RKO (cell line): ENCODE results near the gene CEP170B.

ENCODE experiments used
- DNase-seq: peaks from one replicate; pipeline ENCODE4 v3.0.0-alpha.2; 2016; ENCODE audit warnings: low spot score

Gene CEP170B

DNA sequence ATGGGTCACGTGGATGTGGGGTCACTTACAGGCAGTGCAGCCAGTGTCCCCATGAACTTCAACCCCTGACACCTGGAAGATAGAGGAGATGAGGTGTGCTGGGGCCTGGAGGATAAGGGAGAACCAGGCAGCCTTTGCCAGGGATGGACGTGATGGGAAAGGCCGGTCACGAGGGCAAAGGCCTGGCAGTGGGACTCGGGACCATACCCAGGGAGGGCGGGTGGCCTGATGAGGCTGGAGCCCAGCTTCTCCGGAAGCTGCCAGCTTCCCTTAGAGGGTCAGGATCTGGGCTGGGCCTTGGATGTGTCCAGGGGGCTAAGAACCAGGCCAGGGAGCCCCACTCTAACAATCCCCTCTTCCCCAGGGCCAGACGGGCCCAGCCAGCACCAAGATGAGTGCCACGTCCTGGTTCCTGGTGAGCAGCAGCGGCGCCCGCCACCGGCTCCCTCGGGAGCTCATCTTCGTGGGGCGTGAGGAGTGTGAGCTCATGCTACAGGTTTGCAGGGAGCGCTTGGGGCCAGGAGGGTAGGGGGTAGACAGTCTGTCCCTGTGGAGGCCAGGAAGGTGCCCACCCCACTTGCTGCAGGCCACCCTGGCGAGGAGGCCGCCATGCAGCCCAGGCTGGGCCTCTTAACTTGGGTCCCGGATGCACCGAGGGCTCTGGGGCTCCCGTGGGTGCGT lies 3.1 kb downstream of the CEP170B start:
- no peak for DNase-seq

DNA sequence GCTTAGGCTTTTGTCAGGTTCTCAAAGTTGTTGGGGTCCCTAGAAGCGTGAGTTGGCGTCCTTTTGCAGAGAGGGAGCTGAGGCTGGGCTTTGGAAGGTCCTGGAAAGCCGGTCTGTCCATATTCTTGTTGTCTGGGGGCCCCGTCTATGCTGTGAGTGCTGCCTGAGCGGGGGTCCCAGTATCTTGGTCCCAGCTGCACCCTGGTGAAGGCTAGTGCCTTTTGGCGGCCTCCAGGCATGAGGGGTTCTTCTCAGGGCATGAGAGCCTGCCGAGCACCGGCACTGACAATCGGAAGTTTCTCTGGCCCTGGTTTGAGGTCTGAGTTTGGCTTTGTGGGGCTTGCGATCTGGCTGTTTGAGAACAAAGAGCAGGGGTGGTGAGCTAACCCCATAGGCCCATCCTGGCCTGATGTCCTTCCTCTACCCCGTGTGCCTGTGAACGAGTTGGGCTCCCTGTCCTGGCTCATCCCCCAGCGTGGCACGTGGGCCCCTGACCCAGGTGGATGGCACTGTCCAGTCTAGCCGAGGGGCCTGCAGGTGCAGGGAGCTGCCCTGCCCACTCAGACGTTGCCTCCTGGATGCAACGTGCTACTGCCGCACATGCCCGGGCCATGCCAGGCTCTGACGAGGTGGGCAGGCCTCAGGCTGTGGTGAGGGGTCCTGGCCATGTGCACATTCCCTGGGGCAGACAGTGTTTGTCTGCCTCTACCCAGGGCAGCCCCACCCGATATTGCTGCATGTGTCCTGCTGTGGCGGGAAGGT lies 3.9 kb downstream of the CEP170B start:
- no peak for DNase-seq

DNA sequence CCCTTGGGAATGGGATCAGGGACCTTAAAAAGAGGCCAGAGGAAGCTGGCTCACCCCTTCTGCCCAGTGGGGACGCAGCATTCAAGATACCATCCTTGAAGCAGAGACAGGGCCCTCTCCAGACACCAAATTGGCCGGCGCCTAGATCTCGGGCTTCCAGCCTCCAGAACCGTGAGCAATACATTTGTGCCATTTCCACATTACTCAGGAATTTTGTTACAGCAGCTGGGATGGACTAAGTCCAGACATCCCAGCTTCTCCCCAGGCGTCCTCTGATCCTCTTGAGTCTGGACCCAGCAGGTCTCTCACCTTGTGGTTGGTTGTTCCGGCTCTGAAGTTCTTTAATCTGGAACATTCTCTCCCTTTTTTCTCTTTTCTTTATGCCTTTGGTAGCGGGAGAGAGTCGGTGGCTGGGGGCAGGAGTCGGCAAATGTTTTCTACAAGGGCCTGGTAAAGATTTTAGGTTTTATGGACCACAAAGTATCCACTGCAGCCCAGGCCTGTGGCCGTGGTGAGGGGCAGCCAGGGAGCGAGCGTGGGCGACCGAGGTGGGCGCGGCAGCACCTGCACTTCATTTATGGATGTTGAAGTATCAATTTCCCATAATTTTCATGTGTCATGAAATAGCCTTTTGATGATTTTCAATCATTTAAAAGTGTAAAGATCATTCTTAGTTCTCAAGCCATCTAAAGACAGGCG lies 4.8 kb downstream of the CEP170B start:
- DNase-seq: no peak

DNA sequence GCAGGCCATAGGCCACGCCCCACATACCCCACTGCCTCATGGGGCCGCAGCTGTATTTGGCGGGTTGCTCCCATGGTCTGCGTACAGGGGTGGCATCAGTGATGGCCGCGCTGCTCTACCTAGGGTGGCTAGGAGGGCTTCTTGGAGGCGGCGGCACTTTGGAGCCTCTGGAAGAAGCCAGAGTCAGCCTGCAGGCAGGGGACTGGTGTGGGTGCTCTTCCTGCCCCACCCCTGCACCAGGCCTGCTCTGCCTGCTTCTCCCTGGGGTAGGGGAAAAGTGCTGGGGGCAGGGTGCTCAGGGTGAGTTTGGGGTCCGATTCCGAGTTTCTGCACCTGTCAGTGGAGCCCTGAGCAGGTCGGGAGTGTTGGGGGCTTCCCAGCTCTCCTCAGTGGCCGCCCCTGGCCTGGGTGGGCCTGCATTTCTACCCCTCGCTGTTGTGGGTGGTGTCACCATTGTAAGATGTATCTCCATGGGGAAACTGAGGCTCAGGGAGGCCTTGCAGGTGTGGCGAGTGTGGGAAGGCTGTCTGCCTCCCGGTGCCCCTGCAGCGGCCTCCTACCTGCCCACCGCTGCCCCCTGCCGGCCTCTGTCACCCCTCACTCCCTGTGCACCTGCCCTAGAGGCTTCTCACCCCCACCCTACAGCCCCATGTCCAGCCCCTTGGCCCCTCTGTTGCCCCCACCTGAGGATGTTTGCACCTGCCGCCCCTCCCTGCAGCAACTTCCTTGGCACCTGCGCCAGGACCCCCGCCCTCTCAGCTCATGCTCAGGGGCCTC lies 5.5 kb downstream of the CEP170B start:
- no peak for DNase-seq

DNA sequence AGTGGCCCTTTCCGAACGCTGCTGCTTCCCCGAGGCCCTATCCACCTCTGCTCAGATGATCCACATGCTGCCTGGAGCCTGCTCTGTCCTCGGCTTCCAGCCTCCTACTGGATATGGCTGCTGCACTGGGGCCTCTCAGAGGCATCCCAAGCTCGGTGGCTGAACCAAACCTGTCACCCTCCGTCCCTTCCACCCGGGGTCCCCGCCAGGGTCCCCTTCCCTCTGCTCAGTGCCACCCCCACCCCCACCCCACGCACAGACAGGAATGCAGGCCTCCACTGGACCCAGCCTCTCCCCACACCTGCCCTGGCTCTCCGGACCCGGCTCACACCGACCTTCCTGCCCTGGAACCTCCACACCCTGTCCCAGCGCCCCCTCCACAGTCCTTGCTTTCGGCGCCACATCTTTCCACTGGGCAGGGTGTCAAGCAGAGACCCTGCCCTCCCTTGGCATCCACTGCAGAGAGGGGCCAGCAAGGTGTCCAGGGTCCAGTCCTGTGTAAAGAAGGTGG lies 6.1 kb downstream of the CEP170B start:
- DNase-seq: no peak

DNA sequence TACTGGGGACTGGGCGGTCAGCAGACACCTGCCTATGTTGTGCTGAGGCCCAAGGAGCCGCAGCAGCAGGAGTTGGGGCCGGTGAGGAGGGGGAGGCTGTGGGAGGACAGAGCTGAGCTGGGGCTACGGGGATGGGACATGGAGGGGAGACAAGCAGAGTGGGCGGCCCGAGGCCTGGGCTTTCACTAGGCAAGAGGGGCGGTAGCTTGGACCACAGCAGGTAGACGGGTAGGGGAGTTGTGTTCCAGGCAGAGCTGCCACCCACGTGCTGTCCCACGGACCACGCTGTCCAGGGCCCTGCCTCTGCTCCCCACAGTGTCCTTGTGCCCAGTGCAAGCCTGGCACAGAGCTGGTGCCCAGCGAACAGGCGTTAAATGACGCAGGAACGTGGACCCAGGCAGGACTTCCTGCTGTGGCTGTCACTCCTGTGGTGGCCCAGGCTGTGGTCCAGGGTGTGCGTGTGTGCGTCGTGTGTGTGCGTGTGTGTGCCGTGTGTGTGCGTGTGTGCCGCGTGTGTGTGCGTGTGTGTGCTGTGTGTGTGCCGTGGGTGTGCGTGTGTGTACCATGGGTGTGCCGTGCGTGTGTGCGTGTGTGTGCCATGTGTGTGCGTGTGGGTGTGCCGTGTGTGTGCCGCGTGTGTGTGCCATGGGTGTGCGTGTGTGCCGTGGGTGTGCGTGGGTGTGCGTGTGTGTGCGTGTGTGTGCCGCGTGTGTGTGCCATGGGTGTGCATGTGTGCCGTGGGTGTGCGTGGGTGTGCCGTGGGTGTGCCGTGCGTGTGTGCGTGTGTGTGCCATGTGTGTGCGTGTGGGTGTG lies 6.8 kb downstream of the CEP170B start:
- DNase-seq: no peak

DNA sequence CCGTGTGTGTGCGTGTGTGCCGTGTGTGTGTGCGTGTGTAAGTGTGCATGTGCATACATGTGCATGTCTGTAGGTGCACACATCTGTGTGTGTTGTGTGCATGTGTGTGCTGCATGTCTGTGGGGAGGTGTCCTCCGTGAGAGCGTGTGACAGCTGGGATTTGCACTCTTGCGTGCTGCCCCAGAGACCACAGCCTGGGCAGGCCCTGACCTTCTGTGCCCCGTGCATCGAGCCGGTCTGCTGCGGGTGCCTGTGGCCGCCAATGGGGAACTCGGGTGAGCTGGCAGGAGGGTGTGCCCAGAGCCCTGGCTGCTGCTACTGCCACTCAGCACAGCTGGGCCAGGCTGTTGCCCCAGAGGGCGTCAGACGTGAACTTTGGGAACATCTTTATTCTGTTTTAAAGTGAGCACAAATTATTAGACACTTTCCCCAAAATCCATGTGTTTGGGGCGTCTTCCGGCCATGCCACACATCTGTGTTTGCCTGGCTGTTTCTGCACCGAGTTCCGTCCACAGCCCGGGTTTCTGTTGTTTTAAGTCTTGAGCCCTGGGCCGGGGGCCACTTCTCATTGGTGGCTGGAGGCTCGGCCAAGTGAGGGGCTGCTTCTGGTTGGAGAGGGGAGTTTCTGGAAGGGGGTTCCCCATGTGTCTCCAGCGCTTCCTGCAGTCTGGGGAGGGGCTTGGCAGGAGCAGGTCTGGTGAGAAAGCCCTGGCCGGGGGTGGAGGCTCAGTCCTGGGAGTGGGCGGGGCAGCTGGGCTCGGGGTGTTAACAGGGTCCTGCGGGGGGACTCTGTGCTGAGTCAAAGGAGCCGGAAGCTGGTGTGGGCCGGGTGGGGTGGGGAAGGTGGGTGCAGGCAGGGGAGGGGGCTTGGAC lies 7.6 kb downstream of the CEP170B start:
- no peak for DNase-seq

DNA sequence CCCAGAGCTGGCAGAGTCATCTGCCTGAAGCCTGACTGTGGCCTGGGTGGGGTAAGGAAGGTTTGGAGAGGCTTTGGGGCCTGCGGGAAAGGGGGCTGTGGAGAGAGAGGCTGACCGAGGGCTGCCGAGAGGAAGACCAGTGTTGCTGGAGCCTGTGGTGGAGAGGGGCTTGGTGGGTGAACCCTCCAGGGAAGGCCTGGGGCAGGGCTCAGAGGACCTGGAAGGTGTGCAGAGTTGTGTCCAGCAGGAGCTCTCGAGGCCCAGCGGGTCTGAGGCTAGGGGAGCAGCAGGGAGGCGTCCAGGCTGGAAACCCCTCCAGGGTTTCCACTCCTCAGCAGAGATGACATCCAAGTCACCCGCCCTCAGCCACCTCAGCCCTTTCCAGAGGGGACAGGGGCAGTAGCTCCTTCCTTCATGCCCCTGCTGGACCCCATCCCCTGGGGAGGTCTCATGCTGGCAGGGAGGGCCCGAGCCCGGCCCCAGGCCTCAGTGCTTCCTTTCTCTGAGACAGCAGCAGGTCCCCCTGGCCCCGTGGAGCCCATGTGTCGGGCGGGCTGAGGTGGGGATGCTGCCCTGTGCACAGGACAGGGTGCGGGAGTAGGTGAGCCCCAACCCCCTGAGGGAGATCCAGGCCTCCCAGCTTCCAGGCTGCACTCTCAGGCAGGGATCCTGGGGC lies 8.4 kb downstream of the CEP170B start:
- DNase-seq: no peak

DNA sequence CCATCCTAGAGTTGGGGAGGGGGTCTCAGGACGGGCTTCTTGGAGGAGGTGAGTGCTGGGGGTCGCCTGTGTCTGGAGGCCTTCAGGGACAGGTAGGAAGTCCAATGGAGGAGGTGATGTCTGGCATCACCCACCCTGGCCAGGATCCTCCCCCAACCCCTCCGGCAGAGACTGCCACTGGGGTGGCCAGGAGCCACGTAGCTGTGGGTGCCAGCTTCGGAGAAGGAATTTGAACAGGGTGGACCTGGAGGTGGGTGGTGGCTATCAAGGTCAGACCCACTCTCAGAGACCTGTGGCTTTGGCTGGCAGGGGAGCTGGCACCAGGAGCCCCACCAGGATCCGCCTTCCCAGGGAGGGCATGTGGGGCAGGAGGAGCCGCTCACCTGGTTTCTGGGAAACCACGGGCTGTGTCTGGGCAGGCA lies 9.1 kb downstream of the CEP170B start:
- DNase-seq: no peak

DNA sequence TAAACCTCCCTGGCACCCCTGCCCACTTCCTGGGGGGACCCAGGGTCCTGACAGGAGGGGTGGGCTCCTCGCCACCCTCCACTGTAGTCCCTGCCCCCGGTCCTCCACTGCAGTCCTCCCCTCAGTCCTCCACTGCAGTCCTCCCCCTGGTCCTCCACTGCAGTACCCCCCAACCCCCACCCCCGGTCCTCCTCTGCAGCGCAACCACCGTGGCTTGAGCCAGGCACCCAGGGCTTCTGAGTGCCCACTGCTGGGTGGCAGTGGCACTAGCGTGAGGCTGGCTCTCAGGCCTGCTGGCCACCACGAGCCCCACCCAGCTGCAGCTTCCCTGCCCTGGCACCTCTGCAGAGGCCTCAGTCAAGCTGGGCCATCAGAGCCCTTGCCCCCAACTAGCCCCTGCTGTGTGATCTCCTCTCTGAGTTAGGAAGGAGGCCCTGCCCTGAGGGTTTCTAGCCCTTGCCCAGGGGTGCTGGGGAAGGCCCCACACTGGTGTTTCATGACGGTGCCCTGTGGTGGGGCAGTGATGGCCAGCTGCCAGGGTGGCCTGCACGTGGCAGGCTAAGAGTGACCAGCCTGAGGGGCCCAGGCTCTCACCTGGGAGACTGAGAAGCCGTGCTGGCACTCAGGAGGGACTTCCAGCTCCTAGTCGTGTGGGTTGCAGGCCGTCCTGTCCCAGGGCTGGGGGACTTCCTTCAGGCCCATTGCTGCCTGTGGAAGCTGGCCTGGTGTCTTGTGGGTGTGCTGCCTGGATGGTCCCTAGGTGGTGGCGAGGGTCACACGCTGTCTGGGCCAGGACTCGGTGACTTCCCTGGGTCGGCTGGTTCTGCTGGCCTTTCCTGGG lies 9.7 kb downstream of the CEP170B start:
- DNase-seq: no peak

DNA sequence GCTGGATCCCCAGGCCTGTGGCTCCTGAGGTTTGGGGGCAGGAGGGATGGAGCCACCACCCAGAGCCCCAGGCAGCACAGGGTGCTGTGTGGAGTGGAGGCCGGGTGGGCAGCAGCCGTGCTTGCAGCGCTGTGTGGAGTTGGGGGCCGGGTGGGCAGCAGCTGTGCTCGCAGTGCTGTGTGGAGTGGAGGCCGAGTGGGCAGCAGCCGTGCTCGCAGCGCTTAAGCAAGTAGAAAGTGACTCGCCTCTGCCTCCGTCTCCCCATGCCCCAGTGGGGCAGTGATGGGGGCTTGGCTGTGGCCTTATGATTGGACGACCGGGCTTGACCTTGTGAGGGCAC lies 10.3 kb downstream of the CEP170B start:
- DNase-seq: no peak

DNA sequence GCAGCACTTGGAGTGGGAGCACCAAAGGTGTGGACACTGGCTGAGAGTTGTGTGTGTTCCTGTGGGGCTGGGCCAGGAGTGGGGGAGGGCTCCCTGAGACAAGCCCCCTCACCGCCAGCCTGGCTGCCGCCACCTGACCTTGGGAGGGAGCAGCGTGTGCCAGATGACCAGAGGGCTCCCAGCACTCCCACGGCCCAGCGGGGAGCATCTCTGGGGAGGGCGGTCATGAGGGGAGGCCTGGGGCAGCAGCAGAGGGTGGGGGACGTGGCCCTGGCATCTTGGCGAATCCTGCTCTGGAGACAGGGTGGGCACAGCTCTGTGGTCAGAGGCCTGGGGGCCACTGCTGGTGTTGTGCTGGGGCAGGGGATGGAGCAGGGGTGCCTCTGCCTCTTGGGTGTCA lies 10.7 kb downstream of the CEP170B start:
- no peak for DNase-seq

DNA sequence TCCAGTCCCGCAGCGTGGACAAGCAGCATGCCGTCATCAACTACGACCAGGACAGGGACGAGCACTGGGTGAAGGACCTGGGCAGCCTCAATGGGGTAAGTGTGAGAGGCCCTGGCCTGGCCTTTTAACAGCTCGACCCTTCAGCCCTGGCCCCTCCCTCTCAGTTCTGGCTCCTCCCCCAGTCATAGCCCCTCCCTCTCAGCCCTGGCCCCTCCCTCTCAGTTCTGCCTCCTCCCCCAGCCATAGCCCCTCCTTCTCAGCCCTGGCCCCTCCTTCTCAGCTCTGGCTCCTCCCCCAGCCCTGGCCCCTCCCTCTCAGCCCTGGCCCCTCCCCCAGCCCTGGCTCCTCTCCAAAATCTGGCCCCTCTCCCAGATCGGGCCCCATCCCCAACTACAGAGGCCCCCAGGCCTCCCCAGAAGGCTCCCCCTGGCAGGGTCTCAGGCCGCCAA lies 11.2 kb downstream of the CEP170B start:
- DNase-seq: no peak

DNA sequence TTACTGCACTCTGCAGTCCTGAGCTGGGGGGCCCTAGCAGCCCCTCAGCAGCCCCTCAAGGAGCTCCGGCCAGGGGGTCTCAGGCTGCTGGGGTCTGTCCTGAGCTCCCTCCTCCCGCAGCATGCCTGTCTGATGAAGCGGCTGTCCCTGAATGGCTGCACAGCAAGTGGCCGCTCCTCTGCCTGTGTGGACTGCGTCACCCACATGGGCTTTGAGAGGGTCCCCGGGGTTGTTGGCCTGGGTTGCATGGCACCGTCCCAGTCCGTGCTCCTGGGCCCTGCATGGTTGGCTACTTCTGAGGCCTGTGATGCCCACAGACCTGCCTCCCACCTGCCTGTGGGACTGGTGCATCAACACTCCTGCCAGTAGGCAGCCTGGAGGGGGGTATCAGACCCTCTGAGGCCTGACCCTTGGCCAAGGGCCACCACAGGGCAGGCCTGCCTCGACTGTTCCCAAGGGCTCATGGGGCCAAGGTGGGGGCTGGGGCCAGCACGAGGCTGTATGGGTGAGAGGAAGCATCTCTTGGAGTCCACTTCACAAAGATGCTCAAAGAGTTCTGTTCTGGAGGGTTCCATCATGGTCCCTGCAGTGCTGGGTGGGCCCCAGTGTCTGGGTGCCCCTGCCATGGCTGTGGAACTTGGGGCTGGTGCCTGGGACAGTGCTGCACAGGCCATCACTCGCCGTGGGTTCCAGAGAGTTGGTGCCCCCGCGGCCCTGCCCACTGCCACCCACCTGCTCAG lies 12.2 kb downstream of the CEP170B start:
- DNase-seq: no peak

DNA sequence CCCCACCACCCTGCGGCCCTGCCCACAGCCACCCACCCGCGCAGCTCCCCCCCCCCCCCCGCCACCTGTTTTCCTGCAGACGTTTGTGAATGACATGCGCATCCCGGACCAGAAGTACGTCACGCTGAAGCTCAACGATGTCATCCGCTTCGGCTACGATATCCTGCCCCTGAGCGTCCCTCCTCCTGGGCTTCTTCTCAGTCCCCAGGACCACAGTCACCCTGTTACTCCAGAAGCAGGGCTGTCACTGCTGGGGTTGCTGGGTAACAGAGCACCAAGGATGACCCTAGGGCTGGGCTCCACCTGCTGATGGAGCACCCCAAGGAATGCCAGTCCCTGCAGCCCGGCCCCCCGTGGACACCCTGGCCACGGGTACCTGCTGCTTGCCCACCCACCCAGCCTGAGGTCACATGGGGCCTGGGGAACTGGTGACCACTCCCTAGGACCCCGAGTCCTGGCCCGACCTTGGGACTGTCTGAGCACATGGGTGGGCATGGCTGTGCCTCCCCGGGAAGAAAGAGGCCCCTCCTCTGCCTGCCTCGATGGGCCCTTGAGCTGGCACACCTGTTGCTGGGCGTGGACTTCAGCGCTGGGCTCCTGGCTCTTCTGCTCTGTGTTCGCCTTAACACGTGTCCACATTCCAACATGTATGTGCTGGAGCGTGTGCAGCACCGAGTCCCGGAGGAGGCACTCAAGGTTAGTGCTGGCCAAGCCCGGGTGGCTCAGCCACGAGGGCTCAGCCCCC lies 12.9 kb downstream of the CEP170B start:
- no peak for DNase-seq

DNA sequence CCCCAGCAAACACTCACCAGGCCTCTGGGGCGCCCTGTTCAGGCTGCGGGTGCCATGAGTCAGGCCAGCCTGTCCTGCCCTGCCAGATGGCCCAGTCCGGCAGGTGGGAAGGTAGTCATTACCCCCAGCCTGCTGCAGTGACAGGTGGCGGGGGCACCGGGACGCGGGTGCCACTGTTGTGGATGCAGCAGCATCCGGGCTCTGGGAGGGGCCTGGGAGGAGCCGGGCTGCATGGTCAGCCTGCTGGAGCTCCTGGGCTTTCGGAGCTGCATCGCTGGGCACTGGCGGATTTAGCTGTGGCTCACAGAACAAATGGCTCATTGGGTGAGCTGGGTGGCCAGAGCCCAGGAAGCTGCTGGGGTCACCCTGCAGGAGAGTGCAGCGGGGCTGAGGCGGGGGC lies 13.5 kb downstream of the CEP170B start:
- no peak for DNase-seq

DNA sequence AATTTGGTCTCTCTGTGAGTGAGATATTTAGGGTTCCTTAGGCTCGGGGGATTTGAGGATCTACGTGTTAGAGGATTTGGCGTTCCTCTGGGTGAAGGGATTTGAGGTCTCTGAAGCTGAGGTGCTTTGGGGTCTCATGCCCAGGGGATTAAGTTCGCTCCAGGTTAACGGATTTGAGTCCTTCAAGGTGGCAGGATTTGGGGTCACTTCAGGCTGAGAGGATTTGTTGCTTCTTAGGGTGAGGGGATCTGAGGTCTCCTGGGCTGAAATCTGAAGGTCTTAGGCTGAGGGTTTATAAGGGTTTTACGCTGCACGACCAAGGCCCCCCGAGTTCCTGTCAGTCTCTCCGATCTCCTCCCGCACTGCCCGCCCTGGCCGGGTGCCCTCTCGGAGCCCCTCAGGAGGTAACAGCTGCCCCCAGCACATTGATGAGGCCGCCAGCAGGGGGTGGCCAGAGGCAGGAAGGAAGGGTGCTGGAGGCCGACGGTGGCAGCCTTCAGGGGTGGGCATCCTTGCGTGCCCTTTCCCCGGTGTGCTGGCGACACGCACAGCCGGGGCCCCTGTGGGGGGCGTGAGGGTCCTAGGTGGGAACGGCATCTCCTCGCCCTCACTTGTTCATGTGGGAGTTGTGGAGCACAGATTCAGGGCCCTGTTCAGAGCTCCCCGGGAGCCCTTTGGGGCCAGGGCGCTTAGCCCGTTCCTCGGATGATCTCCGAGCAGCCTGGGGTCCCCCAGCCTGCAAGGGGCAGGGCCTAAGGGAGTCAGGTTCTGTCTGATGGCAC lies 14.3 kb downstream of the CEP170B start:
- no peak for DNase-seq
